Measurements from ENCODE around the gene TRMT112.

The TRMT112 gene

DNA sequence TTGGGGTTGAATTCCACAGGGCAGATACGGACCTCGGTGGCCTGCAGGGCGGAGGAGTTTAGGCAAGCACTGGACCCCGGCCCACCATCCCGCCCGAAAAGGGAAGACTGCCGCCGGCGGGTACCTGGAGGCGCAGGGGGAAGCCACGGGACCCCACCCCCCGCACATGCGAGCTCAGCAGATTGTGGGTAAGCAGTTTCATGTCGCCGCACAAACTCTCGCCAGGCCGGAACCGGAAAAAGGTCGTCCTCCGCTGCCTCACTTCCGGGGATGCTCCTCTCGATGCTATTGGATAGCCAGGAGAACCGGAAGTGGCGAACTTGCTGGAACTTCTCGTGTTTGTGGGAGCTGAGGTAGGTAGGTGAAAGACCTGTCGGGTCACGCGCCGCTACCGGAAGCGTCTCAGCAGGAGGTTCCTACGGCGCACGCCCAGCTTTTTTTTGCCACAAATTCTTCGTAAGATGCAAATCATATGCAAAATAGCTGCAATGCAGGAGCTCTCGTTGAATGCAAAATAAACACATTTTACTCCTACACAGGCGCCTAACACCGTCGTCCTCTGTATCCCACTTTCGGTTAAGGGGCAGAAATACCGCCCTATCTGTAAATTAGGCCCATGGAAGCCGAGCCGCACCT lies at the start of gene TRMT112:
TSS of gene TRMT112 (minus strand) at position 235 of the 636 bp plus-strand sequence. CDS start at position 202, 33 bp downstream.
- Mint-ChIP-seq H3K4me1 (peaks cover 35% of the 10 kb centered on the region), H3K27me3 (ENCODE audit: low read depth, poor library complexity) (no peaks in the 10 kb centered on the region), H3K27ac (peak within 1 kb of the TSS; percentile 100), H3K36me3 (ENCODE audit: low read depth) (peaks cover 16% of the 10 kb centered on the region), H3K9me3 (no peaks in the 10 kb centered on the region), H3K4me3 (peak within 1 kb of the TSS; percentile 94)
- TF ChIP-seq, protein P1, sequence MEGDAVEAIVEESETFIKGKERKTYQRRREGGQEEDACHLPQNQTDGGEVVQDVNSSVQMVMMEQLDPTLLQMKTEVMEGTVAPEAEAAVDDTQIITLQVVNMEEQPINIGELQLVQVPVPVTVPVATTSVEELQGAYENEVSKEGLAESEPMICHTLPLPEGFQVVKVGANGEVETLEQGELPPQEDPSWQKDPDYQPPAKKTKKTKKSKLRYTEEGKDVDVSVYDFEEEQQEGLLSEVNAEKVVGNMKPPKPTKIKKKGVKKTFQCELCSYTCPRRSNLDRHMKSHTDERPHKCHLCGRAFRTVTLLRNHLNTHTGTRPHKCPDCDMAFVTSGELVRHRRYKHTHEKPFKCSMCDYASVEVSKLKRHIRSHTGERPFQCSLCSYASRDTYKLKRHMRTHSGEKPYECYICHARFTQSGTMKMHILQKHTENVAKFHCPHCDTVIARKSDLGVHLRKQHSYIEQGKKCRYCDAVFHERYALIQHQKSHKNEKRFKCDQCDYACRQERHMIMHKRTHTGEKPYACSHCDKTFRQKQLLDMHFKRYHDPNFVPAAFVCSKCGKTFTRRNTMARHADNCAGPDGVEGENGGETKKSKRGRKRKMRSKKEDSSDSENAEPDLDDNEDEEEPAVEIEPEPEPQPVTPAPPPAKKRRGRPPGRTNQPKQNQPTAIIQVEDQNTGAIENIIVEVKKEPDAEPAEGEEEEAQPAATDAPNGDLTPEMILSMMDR (IDR thresholded peaks at IDR 0.05), result no peak
- DNase-seq, result peak; percentile 85

DNA sequence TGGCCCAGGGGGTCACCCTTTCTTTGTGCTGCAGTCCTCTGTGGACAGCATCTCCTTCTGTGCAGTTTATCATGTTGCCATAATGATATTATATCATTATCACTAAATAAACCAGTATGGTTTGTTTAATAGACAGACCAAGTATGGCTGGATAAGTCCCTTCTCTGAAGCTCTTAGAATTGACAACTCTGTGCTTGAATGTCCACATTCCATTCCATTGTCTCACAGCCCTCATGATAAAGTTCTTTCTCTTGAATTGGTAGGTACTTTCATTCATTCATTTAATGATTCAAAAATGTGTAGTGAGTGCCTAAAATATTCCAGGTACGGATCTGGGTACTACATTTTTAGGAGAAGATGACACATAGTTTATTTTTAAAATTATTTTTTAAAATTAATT lies 49.4 kb upstream of the TRMT112 start:
- Mint-ChIP-seq H3K4me3 (no peak overlapping the region), H3K4me1 (peaks cover 6% of the 10 kb centered on the region), H3K36me3 (ENCODE audit: low read depth) (peaks cover 57% of the 10 kb centered on the region), H3K27ac (no peak overlapping the region), H3K9me3 (no peaks in the 10 kb centered on the region), H3K27me3 (ENCODE audit: low read depth, poor library complexity) (no peaks in the 10 kb centered on the region)
- TF ChIP-seq, protein P1 (IDR thresholded peaks at IDR 0.05), result no peak
- no peak for DNase-seq

DNA sequence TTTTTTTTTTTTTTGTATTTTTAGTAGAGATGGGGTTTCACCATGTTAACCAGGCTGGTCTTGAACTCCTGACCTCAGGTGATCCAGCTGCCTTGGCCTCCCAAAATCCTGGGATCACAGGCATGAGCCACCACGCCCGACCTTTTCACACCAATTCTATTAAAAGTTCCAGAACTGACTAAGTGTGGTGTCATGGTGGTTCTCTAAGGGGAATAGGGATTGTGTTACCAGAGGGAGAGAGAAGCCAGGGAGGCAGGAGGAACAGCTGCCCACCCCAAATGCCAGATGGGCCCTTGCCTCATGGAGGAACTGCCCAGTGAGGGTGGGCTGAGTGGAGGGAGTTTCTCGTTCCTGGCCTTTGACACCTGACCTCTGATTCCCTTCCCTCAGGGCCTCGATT lies 47.6 kb upstream of the TRMT112 start:
- TF ChIP-seq, protein P1 (IDR thresholded peaks at IDR 0.05), result no peak
- peaks cover 55% of the 10 kb centered on the region for H3K36me3 Mint-ChIP-seq (ENCODE audit: low read depth)
- no peak overlapping the region for H3K4me3 Mint-ChIP-seq
- H3K27me3 Mint-ChIP-seq (ENCODE audit: low read depth, poor library complexity), result no peaks in the 10 kb centered on the region
- H3K9me3 Mint-ChIP-seq, result no peaks in the 10 kb centered on the region
- peaks cover 8% of the 10 kb centered on the region for H3K4me1 Mint-ChIP-seq
- H3K27ac Mint-ChIP-seq, result no peak overlapping the region
- DNase-seq, result no peak

DNA sequence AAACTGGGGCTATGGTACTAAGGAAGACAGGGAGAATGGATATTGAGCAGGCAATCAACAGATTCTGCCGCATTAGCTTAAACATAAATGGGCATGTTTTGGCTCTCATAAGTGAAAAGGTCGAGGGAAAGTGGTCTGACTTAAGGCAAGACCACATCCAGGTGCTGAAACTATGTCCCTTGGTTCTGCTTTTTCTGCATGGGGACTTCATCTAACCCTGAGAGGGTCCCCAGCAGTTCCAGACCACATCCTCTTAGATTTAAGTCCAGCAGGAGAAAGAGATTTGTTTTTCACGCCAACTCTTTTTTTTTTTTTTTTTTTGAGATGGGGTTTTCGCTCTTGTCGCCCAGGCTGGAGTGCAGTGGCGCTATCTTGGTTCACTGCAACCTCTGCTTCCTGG lies 47.1 kb upstream of the TRMT112 start:
- Mint-ChIP-seq H3K27me3 (ENCODE audit: low read depth, poor library complexity) (no peaks in the 10 kb centered on the region), H3K27ac (no peak overlapping the region), H3K4me3 (no peak overlapping the region), H3K4me1 (peaks cover 13% of the 10 kb centered on the region), H3K9me3 (no peaks in the 10 kb centered on the region), H3K36me3 (ENCODE audit: low read depth) (peaks cover 52% of the 10 kb centered on the region)
- TF ChIP-seq, protein P1 (IDR thresholded peaks at IDR 0.05), result no peak
- DNase-seq, result no peak

DNA sequence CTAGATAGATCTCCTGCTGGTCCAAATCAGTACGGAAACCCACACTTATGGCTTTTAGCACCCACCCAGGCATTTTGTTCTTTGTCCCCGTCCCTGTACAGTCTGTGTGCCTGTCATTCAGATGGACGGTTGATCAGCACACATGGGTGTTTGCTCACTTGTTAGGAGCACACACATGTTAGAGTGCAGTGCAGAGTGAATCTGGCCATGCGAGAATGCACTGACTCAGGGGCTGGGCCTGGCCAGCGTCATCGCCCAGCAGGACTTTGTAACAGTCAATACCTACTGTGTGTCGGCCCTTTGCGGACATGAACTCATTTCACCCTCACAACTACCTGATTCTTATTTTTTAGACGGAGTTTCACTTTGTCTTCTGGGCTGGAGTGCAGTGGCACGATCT lies 45.0 kb upstream of the TRMT112 start:
- H3K4me3 Mint-ChIP-seq, result no peak overlapping the region
- TF ChIP-seq, protein P1 (IDR thresholded peaks at IDR 0.05), result no peak
- H3K27me3 Mint-ChIP-seq (ENCODE audit: low read depth, poor library complexity), result no peaks in the 10 kb centered on the region

DNA sequence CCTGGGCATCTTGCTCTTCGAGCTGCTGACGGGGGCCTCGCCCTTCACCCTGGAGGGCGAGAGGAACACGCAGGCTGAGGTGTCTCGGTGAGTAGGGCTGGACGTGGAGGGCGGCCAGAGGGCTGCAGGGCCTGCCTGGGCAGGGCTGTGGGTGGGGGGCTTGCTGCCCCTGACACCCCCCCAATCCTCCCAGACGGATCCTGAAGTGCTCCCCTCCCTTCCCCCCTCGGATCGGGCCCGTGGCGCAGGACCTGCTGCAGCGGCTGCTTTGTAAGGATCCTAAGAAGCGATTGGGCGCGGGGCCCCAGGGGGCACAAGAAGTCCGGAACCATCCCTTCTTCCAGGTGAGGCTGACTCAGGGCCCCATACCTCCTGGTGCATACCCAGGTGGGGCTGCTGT lies 44.3 kb upstream of the TRMT112 start:
- peaks cover 3% of the 10 kb centered on the region for H3K27me3 Mint-ChIP-seq (ENCODE audit: low read depth, poor library complexity)
- DNase-seq, result no peak
- H3K27ac Mint-ChIP-seq, result no peak overlapping the region
- TF ChIP-seq, protein P1 (IDR thresholded peaks at IDR 0.05), result no peak
- H3K9me3 Mint-ChIP-seq, result no peaks in the 10 kb centered on the region
- H3K4me3 Mint-ChIP-seq, result no peak overlapping the region
- H3K4me1 Mint-ChIP-seq, result peaks cover 25% of the 10 kb centered on the region
- H3K36me3 Mint-ChIP-seq (ENCODE audit: low read depth), result peaks cover 36% of the 10 kb centered on the region

More for the DNA sequence above, 45.0 kb upstream of the TRMT112 start:
- no peak for DNase-seq
- Mint-ChIP-seq H3K9me3 (no peaks in the 10 kb centered on the region), H3K27ac (no peak overlapping the region), H3K4me1 (peaks cover 23% of the 10 kb centered on the region), H3K36me3 (ENCODE audit: low read depth) (peaks cover 39% of the 10 kb centered on the region)
